Measurements from ENCODE around the gene MCM3AP.

Gene MCM3AP

GRCh38 chr21:46256501-46256994 is 28.9 kb downstream of the MCM3AP start:
- peaks cover 24% of the 10 kb centered on the region for H4K20me1 ChIP-seq (ENCODE audit: insufficient read depth, low read length)
- H3K4me2 ChIP-seq (ENCODE audit: insufficient read depth, low read length) = no peak overlapping the region
- no peak overlapping the region for H3K27ac ChIP-seq (ENCODE audit: low read length)
- no peaks in the 10 kb centered on the region for H3K27me3 ChIP-seq (ENCODE audit: insufficient read depth, low read length, poor library complexity)
- no peak for DNase-seq
- peaks cover 3% of the 10 kb centered on the region; the same call in 1 of the 2 replicates for H3K79me2 ChIP-seq (ENCODE audit: insufficient read depth, low read length)
- H3K9ac ChIP-seq (ENCODE audit: low read depth, low read length) = no peak overlapping the region
- 0 out of 2 replicates have a peak, but pooled peaks cover 5% of the 10 kb centered on the region for H3K4me1 ChIP-seq (ENCODE audit: insufficient read depth, low read length)
- ATAC-seq (ENCODE audit: insufficient read depth, low read depth) = no peak
- no peak overlapping the region for H2AFZ ChIP-seq (ENCODE audit: low read depth, low read length)
- TF ChIP-seq, protein P1, sequence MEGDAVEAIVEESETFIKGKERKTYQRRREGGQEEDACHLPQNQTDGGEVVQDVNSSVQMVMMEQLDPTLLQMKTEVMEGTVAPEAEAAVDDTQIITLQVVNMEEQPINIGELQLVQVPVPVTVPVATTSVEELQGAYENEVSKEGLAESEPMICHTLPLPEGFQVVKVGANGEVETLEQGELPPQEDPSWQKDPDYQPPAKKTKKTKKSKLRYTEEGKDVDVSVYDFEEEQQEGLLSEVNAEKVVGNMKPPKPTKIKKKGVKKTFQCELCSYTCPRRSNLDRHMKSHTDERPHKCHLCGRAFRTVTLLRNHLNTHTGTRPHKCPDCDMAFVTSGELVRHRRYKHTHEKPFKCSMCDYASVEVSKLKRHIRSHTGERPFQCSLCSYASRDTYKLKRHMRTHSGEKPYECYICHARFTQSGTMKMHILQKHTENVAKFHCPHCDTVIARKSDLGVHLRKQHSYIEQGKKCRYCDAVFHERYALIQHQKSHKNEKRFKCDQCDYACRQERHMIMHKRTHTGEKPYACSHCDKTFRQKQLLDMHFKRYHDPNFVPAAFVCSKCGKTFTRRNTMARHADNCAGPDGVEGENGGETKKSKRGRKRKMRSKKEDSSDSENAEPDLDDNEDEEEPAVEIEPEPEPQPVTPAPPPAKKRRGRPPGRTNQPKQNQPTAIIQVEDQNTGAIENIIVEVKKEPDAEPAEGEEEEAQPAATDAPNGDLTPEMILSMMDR (IDR thresholded peaks at IDR 0.05; ENCODE audit: borderline replicate concordance, extremely low read depth, low read length, poor library complexity, severe bottlenecking) = no peak
- TF ChIP-seq EZH2 (IDR thresholded peaks at IDR 0.05; ENCODE audit: borderline replicate concordance, low read depth, low read length, severe bottlenecking) = no peak
- peaks cover 97% of the 10 kb centered on the region for H3K36me3 ChIP-seq (ENCODE audit: insufficient read depth, low read length)
- H3K9me3 ChIP-seq (ENCODE audit: insufficient read depth, low read length, severe bottlenecking) = no peaks in the 10 kb centered on the region
- no peak overlapping the region for H3K4me3 ChIP-seq (ENCODE audit: low read depth in 1 of 2, low read length in 2 of 2)

GRCh38 chr21:46255758-46256337 is 29.6 kb downstream of the MCM3AP start:
- Histone ChIP-seq H4K20me1 (ENCODE audit: insufficient read depth, low read length) (peaks cover 21% of the 10 kb centered on the region), H3K9ac (ENCODE audit: low read depth, low read length) (no peak overlapping the region), H3K27ac (ENCODE audit: low read length) (0 out of 2 replicates have a peak overlapping the region, but pooled peaks have one; percentile 27), H3K9me3 (ENCODE audit: insufficient read depth, low read length, severe bottlenecking) (no peaks in the 10 kb centered on the region), H3K4me3 (ENCODE audit: low read depth in 1 of 2, low read length in 2 of 2) (no peak overlapping the region), H3K27me3 (ENCODE audit: insufficient read depth, low read length, poor library complexity) (no peaks in the 10 kb centered on the region), H3K4me2 (ENCODE audit: insufficient read depth, low read length) (no peak overlapping the region), H3K79me2 (ENCODE audit: insufficient read depth, low read length) (peaks cover 3% of the 10 kb centered on the region; the same call in 1 of the 2 replicates), H2AFZ (ENCODE audit: low read depth, low read length) (no peak overlapping the region), H3K36me3 (ENCODE audit: insufficient read depth, low read length) (peaks cover 96% of the 10 kb centered on the region), H3K4me1 (ENCODE audit: insufficient read depth, low read length) (0 out of 2 replicates have a peak, but pooled peaks cover 5% of the 10 kb centered on the region)
- ATAC-seq (ENCODE audit: insufficient read depth, low read depth) = no peak
- no peak for DNase-seq
- TF ChIP-seq EZH2 (IDR thresholded peaks at IDR 0.05; ENCODE audit: borderline replicate concordance, low read depth, low read length, severe bottlenecking) = no peak
- TF ChIP-seq, protein P1 (IDR thresholded peaks at IDR 0.05; ENCODE audit: borderline replicate concordance, extremely low read depth, low read length, poor library complexity, severe bottlenecking) = no peak

DNA sequence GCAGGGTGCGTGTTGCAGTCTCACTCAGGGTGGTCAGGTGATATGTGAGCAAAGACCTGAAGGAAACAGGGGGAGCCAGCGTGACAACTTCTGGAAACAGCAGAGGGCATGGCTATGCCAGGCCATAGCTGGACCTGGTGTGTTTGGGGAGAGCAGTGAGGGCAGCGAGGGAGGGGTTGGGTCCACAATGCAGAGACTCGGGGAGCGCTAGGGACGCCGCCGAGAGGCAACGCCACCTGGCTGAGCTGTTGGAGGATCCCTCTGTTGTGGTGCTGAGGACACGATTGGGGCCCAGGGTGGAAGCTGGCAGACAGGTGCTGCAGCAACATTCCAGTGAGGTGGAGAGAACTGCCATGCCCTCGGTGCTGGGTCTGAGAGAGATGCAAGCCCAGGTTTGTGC is 30.2 kb downstream of the MCM3AP start:
- TF ChIP-seq EZH2 (IDR thresholded peaks at IDR 0.05; ENCODE audit: borderline replicate concordance, low read depth, low read length, severe bottlenecking) = no peak
- TF ChIP-seq, protein P1 (IDR thresholded peaks at IDR 0.05; ENCODE audit: borderline replicate concordance, extremely low read depth, low read length, poor library complexity, severe bottlenecking) = no peak
- Histone ChIP-seq H3K9ac (ENCODE audit: low read depth, low read length) (no peak overlapping the region), H3K4me1 (ENCODE audit: insufficient read depth, low read length) (0 out of 2 replicates have a peak, but pooled peaks cover 5% of the 10 kb centered on the region), H3K36me3 (ENCODE audit: insufficient read depth, low read length) (peaks cover 96% of the 10 kb centered on the region), H3K4me3 (ENCODE audit: low read depth in 1 of 2, low read length in 2 of 2) (no peak overlapping the region), H3K27me3 (ENCODE audit: insufficient read depth, low read length, poor library complexity) (no peaks in the 10 kb centered on the region), H3K27ac (ENCODE audit: low read length) (no peak overlapping the region), H3K4me2 (ENCODE audit: insufficient read depth, low read length) (no peak overlapping the region), H2AFZ (ENCODE audit: low read depth, low read length) (no peak overlapping the region), H4K20me1 (ENCODE audit: insufficient read depth, low read length) (peaks cover 19% of the 10 kb centered on the region), H3K79me2 (ENCODE audit: insufficient read depth, low read length) (peaks cover 3% of the 10 kb centered on the region; the same call in 1 of the 2 replicates), H3K9me3 (ENCODE audit: insufficient read depth, low read length, severe bottlenecking) (no peaks in the 10 kb centered on the region)
- ATAC-seq (ENCODE audit: insufficient read depth, low read depth) = no peak
- no peak for DNase-seq
